MM.1S (cell line): Measurements from ENCODE around the gene DRAM1.
"Not testable (repeated sequence)": the region's sequence is repeated elsewhere in the genome, so short reads cannot be mapped to it uniquely, and the experiment has no call there.

Experiments used
- CTCF ChIP-seq: fragments of 300-600 bp; sonication (generic); IDR thresholded peaks from 2 replicates; pipeline ENCODE4 v1.5.1; 2016; ENCODE audit warnings: antibody characterized with exemption, low read length, mixed read lengths
- EZH2 ChIP-seq: fragments of 300-600 bp; sonication (generic); optimal IDR thresholded peaks from 2 replicates; pipeline ENCODE3; 2017; ENCODE audit warnings: low read depth, mild to moderate bottlenecking, antibody characterized with exemption, low read length, mixed read lengths
- EZH2phosphoT487 ChIP-seq: fragments of 300-600 bp; sonication (generic); IDR thresholded peaks from 2 replicates; pipeline ENCODE4 v1.6.1; 2018; ENCODE audit warnings: antibody characterized with exemption, low read length

- TF ChIP-seq CTCF, EZH2phosphoT487, EZH2: not testable (repeated sequence)
These were observed 9.8 kb upstream of the DRAM1 start for GRCh38 chr12:101867619-101868018.
